Measurements from ENCODE around the gene EXOC5.
"Not testable (repeated sequence)": the region's sequence is repeated elsewhere in the genome, so short reads cannot be mapped to it uniquely, and the experiment has no call there.

EXOC5 gene

GRCh38 chr14:57266065-57266464 lies 2.6 kb downstream of the EXOC5 start:
- TF ChIP-seq CTCF (conservative IDR thresholded peaks at IDR 0.05; ENCODE audit: low read depth, low read length), result no peak
- peaks cover 51% of the 10 kb centered on the region; the same call in 1 of the 2 replicates for H3K79me2 ChIP-seq (ENCODE audit: insufficient read depth, low read depth)
- H3K4me1 ChIP-seq (ENCODE audit: low read depth, poor library complexity, severe bottlenecking), result peaks cover 21% of the 10 kb centered on the region
- H3K9ac ChIP-seq, result no peak overlapping the region
- no peak overlapping the region for H2AFZ ChIP-seq (ENCODE audit: low read depth)
- no peak overlapping the region for H3K4me2 ChIP-seq
- H3K27ac ChIP-seq, result no peak overlapping the region
- no peaks in the 10 kb centered on the region for H4K20me1 ChIP-seq (ENCODE audit: insufficient read depth)
- no peak overlapping the region for H3K4me3 ChIP-seq (IDR thresholded peaks at IDR 0.05; ENCODE audit: insufficient read depth, low read depth, low read length)
- H3K27me3 ChIP-seq (ENCODE audit: insufficient read depth, low read depth), result no peaks in the 10 kb centered on the region
- no peaks in the 10 kb centered on the region for H3K36me3 ChIP-seq (ENCODE audit: insufficient read depth)

- peaks cover 3% of the 10 kb centered on the region for H3K4me1 ChIP-seq (ENCODE audit: low read depth, poor library complexity, severe bottlenecking)
- H4K20me1 ChIP-seq (ENCODE audit: insufficient read depth), result no peaks in the 10 kb centered on the region
- peaks cover 34% of the 10 kb centered on the region; the same call in 1 of the 2 replicates for H3K79me2 ChIP-seq (ENCODE audit: insufficient read depth, low read depth)
- TF ChIP-seq CTCF (conservative IDR thresholded peaks at IDR 0.05; ENCODE audit: low read depth, low read length), result no peak
- H3K9ac ChIP-seq, result no peak overlapping the region
- H2AFZ ChIP-seq (ENCODE audit: low read depth), result no peak overlapping the region
- H3K27me3 ChIP-seq (ENCODE audit: insufficient read depth, low read depth), result no peaks in the 10 kb centered on the region
- no peak overlapping the region for H3K4me3 ChIP-seq (IDR thresholded peaks at IDR 0.05; ENCODE audit: insufficient read depth, low read depth, low read length)
- no peak overlapping the region for H3K4me2 ChIP-seq
- no peak overlapping the region for H3K27ac ChIP-seq
- no peaks in the 10 kb centered on the region for H3K36me3 ChIP-seq (ENCODE audit: insufficient read depth)
These were observed 6.6 kb downstream of the EXOC5 start for GRCh38 chr14:57262117-57262516.

- no peak overlapping the region for H3K4me2 ChIP-seq
- H4K20me1 ChIP-seq (ENCODE audit: insufficient read depth), result no peaks in the 10 kb centered on the region
- no peak overlapping the region for H3K9ac ChIP-seq
- no peak overlapping the region for H3K27ac ChIP-seq
- no peak overlapping the region for H2AFZ ChIP-seq (ENCODE audit: low read depth)
- H3K79me2 ChIP-seq (ENCODE audit: insufficient read depth, low read depth), result peaks cover 30% of the 10 kb centered on the region; the same call in 1 of the 2 replicates
- no peaks in the 10 kb centered on the region for H3K4me1 ChIP-seq (ENCODE audit: low read depth, poor library complexity, severe bottlenecking)
- no peaks in the 10 kb centered on the region for H3K27me3 ChIP-seq (ENCODE audit: insufficient read depth, low read depth)
- TF ChIP-seq CTCF (conservative IDR thresholded peaks at IDR 0.05; ENCODE audit: low read depth, low read length), result no peak
- H3K36me3 ChIP-seq (ENCODE audit: insufficient read depth), result no peaks in the 10 kb centered on the region
- no peak overlapping the region for H3K4me3 ChIP-seq (IDR thresholded peaks at IDR 0.05; ENCODE audit: insufficient read depth, low read depth, low read length)
These were observed 7.1 kb downstream of the EXOC5 start for GRCh38 chr14:57261604-57262003.

- Histone ChIP-seq H3K9ac (no peak overlapping the region), H3K27me3 (ENCODE audit: insufficient read depth, low read depth) (no peaks in the 10 kb centered on the region), H3K27ac (no peak overlapping the region), H3K4me1 (ENCODE audit: low read depth, poor library complexity, severe bottlenecking) (no peaks in the 10 kb centered on the region), H2AFZ (ENCODE audit: low read depth) (no peak overlapping the region), H4K20me1 (ENCODE audit: insufficient read depth) (no peaks in the 10 kb centered on the region), H3K36me3 (ENCODE audit: insufficient read depth) (no peaks in the 10 kb centered on the region), H3K4me2 (no peak overlapping the region), H3K79me2 (ENCODE audit: insufficient read depth, low read depth) (peaks cover 15% of the 10 kb centered on the region; the same call in 1 of the 2 replicates), H3K4me3 (IDR thresholded peaks at IDR 0.05; ENCODE audit: insufficient read depth, low read depth, low read length) (no peak overlapping the region)
- no peak for TF ChIP-seq CTCF (conservative IDR thresholded peaks at IDR 0.05; ENCODE audit: low read depth, low read length)
These were observed 9.0 kb downstream of the EXOC5 start for GRCh38 chr14:57259672-57260071.

- H3K79me2 ChIP-seq (ENCODE audit: insufficient read depth, low read depth), result 0 out of 2 replicates have a peak, but pooled peaks cover 15% of the 10 kb centered on the region
- H2AFZ ChIP-seq (ENCODE audit: low read depth); H3K4me3 ChIP-seq (IDR thresholded peaks at IDR 0.05; ENCODE audit: insufficient read depth, low read depth, low read length); H4K20me1 ChIP-seq (ENCODE audit: insufficient read depth); H3K4me2 ChIP-seq; H3K27me3 ChIP-seq (ENCODE audit: insufficient read depth, low read depth); H3K4me1 ChIP-seq (ENCODE audit: low read depth, poor library complexity, severe bottlenecking); H3K9ac ChIP-seq; H3K36me3 ChIP-seq (ENCODE audit: insufficient read depth); H3K27ac ChIP-seq: not testable (repeated sequence)
These were observed 10.5 kb downstream of the EXOC5 start for GRCh38 chr14:57258221-57258620.
